CD14-positive monocyte (primary cell): ENCODE results near the gene TUBB4A. TPM values are rescaled to one million over a fixed set of nuclear protein-coding genes. Genes with fewer than 3 reads are reported as not detected.
A peak's percentile ranks its signal among the peaks of the same experiment; 100 is the strongest.

ENCODE experiments used
- DNase-seq, 3 donors: peaks; one replicate each; pipeline ENCODE4 v3.0.0-alpha.2; 2011 to 2022
- H2AFZ ChIP-seq: 2 replicates; pipeline ENCODE4 v1.6.0; 2012; ENCODE audit warnings: mild to moderate bottlenecking, low read depth, low read length, inconsistent platforms; ENCODE audit not compliant: insufficient read depth, poor library complexity, severe bottlenecking
- H3K27ac ChIP-seq, 2 donors: 1 replicate in 1 of 2; 2 replicates in 1 of 2; pipeline ENCODE4 v1.5.1; 2012 to 2013; ENCODE audit warnings: low read length in 2 of 2, control low read depth in 1 of 2, inconsistent platforms in 1 of 2, low read depth in 1 of 2, mild to moderate bottlenecking in 1 of 2
- H3K27me3 ChIP-seq, 2 donors: one replicate each; pipeline versions ENCODE4 v1.6.0 to v1.6.1; 2011 to 2013; ENCODE audit warnings: low read length in 2 of 2; ENCODE audit not compliant: control insufficient read depth in 2 of 2, insufficient read depth in 2 of 2
- H3K36me3 ChIP-seq, 2 donors: replicated peaks in 1 of 2; 1 replicate in 1 of 2; 2 replicates in 1 of 2; pipeline versions ENCODE4 v1.5.1 to v1.6.1; 2012 to 2013; ENCODE audit warnings: low read length in 2 of 2, control low read depth in 1 of 2, inconsistent platforms in 1 of 2, mild to moderate bottlenecking in 1 of 2; ENCODE audit not compliant: insufficient read depth in 2 of 2, control insufficient read depth in 1 of 2
- H3K4me1 ChIP-seq, 2 donors: 1 replicate in 1 of 2; 2 replicates in 1 of 2; pipeline versions ENCODE4 v1.5.1 to v1.6.1; 2012 to 2013; ENCODE audit warnings: low read length in 2 of 2, control low read depth in 1 of 2, inconsistent platforms in 1 of 2, mild to moderate bottlenecking in 1 of 2, moderate library complexity in 1 of 2; ENCODE audit not compliant: insufficient read depth in 2 of 2, control insufficient read depth in 1 of 2
- H3K4me2 ChIP-seq: replicated peaks from 2 replicates; pipeline ENCODE3; 2012; ENCODE audit warnings: low read length, moderate library complexity, mild to moderate bottlenecking; ENCODE audit not compliant: poor library complexity, severe bottlenecking; ENCODE audit errors: extremely low read depth
- H3K4me3 ChIP-seq, 3 experiments: fragments of 200-600 bp in 1 of 3; sonication (generic) in 1 of 3; replicated peaks in 1 of 3; 1 replicate in 2 of 3; 2 replicates in 1 of 3; pipeline ENCODE4 v1.5.1; 2011 to 2013; ENCODE audit warnings: low read length in 3 of 3, mild to moderate bottlenecking in 3 of 3, control low read depth in 2 of 3, low read depth in 2 of 3, inconsistent platforms in 1 of 3, moderate library complexity in 1 of 3
- H3K79me2 ChIP-seq: 2 replicates; pipeline ENCODE4 v1.6.0; 2012; ENCODE audit warnings: mild to moderate bottlenecking, control low read depth, inconsistent platforms, low read length, moderate library complexity; ENCODE audit not compliant: insufficient read depth
- H3K9ac ChIP-seq: 2 replicates; pipeline ENCODE4 v1.6.0; 2017; ENCODE audit warnings: low read length, mild to moderate bottlenecking; ENCODE audit not compliant: insufficient read depth, poor library complexity, severe bottlenecking
- H3K9me3 ChIP-seq, 2 donors: replicated peaks in 1 of 2; 1 replicate in 1 of 2; 2 replicates in 1 of 2; pipeline versions ENCODE4 v1.5.1 to v1.6.1; 2012 to 2013; ENCODE audit warnings: low read length in 2 of 2, control low read depth in 1 of 2; ENCODE audit not compliant: control insufficient read depth in 1 of 2, insufficient read depth in 1 of 2
- H4K20me1 ChIP-seq: 2 replicates; pipeline ENCODE4 v1.6.0; 2012; ENCODE audit warnings: mild to moderate bottlenecking, low read length, control low read depth, moderate library complexity; ENCODE audit not compliant: insufficient read depth
- H3K27ac Mint-ChIP-seq, 7 donors: one replicate each; pipeline ENCODE4 v1.8.0; 2020; ENCODE audit warnings: mild to moderate bottlenecking in 7 of 7, mixed read lengths in 7 of 7, moderate library complexity in 6 of 7, inconsistent platforms in 2 of 7
- H3K27me3 Mint-ChIP-seq, 3 donors: one replicate each; pipeline ENCODE4 v1.8.0; 2021 to 2022; ENCODE audit warnings: low read depth in 3 of 3, mild to moderate bottlenecking in 3 of 3, mixed read lengths in 3 of 3, moderate library complexity in 3 of 3, inconsistent platforms in 1 of 3
- H3K36me3 Mint-ChIP-seq, 2 donors: one replicate each; pipeline ENCODE4 v1.8.0; 2020; ENCODE audit warnings: mixed read lengths in 2 of 2, inconsistent platforms in 1 of 2, mild to moderate bottlenecking in 1 of 2
- H3K4me1 Mint-ChIP-seq: one replicate; pipeline ENCODE4 v1.8.0; 2020; ENCODE audit warnings: mild to moderate bottlenecking, mixed read lengths
- H3K4me3 Mint-ChIP-seq, 2 donors: one replicate each; pipeline ENCODE4 v1.8.0; 2020; ENCODE audit warnings: mild to moderate bottlenecking in 2 of 2, mixed read lengths in 2 of 2, moderate library complexity in 1 of 2
- H3K9me3 Mint-ChIP-seq, 7 donors: one replicate each; pipeline ENCODE4 v1.8.0; 2020 to 2022; ENCODE audit warnings: mixed read lengths in 7 of 7, mild to moderate bottlenecking in 6 of 7, moderate library complexity in 6 of 7, inconsistent platforms in 2 of 7
- whole genome bisulfite sequencing: methylation state at CpG from one replicate; pipeline ENCODE4 v1.1.5; 2013; ENCODE audit warnings: missing lambda C conversion rate; ENCODE audit not compliant: insufficient coverage; 5-methylcytosine and 5-hydroxymethylcytosine counted together
- intact Hi-C, 2 donors: fragments of 100-400 bp; cut with micrococcal nuclease; formaldehyde crosslinking; loops; one replicate each; pipeline versions ENCODE4 v1.15.0 to v1.15.1; 2023
- polyA plus RNA-seq, 3 donors: library from polyadenylated mRNA; depleted of rRNA in 1 of 3; unstranded in 2 of 3; stranded (reverse) in 1 of 3; fragments of 300-500 nt in 2 of 3; fragments of >200 nt in 1 of 3; fragmentation: Illumina TruSeq in 2 of 3; gene quantifications; 1 replicate in 2 of 3; 2 replicates in 1 of 3; pipeline ENCODE4 v1.2.3, GENCODE V29; 2012 to 2021
- TF ChIP-seq, protein P1 (sequence below): fragments of 200-600 bp; IDR thresholded peaks from one replicate; pipeline ENCODE4 v1.8.0; 2022; ENCODE audit warnings: antibody characterized with exemption, mild to moderate bottlenecking

The TUBB4A gene
- polyA plus RNA-seq, 3 donors, result 0.16 TPM; not detected in 2

- peak overlapping the region in 1 of 3 experiments; percentile 72 for H3K4me3 ChIP-seq
These were observed 30.9 kb upstream of the TUBB4A start for GRCh38 chr19:6533000-6533328.

GRCh38 chr19:6532244-6532999 lies 30.3 kb upstream of the TUBB4A start:
- 33% methylated on average over 25 of the region's 31 CpGs for WGBS
- Histone ChIP-seq H4K20me1 (no peaks in the 10 kb centered on the region), H2AFZ (no peak overlapping the region), H3K9me3 (peaks cover 0 to 8% of the 10 kb centered on the region in 2 donors), H3K9ac (no peak overlapping the region), H3K79me2 (no peaks in the 10 kb centered on the region), H3K4me1 (peaks cover 59 to 66% of the 10 kb centered on the region in 2 donors), H3K36me3 (no peaks in the 10 kb centered on the region), H3K4me2 (peak overlapping the region; percentile 55), H3K4me3 (peak overlapping the region in 1 of 3 experiments; percentile 72), H3K27me3 (peaks cover 2 to 14% of the 10 kb centered on the region in 2 donors), H3K27ac (no peak overlapping the region)
- intact Hi-C loops, result loop anchor here (5.0 kb wide), 1 partner anchor 45 kb away; no protein-coding TSS in a partner anchor
- Mint-ChIP-seq H3K9me3 (peaks cover 0 to 15% (median 4%) of the 10 kb centered on the region in 7 donors), H3K27ac (peak overlapping the region in 3 of 7 donors; percentile 12 to 75 (median 24)), H3K4me3 (peak overlapping the region; percentile 85 to 97), H3K27me3 (peaks cover 33 to 42% (median 36%) of the 10 kb centered on the region in 3 donors), H3K36me3 (peaks cover 0 to 4% of the 10 kb centered on the region in 2 donors), H3K4me1 (peaks cover 61% of the 10 kb centered on the region)
- TF ChIP-seq, protein P1, sequence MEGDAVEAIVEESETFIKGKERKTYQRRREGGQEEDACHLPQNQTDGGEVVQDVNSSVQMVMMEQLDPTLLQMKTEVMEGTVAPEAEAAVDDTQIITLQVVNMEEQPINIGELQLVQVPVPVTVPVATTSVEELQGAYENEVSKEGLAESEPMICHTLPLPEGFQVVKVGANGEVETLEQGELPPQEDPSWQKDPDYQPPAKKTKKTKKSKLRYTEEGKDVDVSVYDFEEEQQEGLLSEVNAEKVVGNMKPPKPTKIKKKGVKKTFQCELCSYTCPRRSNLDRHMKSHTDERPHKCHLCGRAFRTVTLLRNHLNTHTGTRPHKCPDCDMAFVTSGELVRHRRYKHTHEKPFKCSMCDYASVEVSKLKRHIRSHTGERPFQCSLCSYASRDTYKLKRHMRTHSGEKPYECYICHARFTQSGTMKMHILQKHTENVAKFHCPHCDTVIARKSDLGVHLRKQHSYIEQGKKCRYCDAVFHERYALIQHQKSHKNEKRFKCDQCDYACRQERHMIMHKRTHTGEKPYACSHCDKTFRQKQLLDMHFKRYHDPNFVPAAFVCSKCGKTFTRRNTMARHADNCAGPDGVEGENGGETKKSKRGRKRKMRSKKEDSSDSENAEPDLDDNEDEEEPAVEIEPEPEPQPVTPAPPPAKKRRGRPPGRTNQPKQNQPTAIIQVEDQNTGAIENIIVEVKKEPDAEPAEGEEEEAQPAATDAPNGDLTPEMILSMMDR, result no peak
- DNase-seq, result peak; percentile 47 to 61 (median 56)

More at GRCh38 chr19:6533000-6533328, 30.9 kb upstream of the TUBB4A start:
- Histone ChIP-seq H3K4me1 (peaks cover 59 to 66% of the 10 kb centered on the region in 2 donors), H3K4me2 (peak overlapping the region; percentile 55), H3K79me2 (no peaks in the 10 kb centered on the region), H3K27me3 (peaks cover 2 to 14% of the 10 kb centered on the region in 2 donors), H3K9ac (no peak overlapping the region), H4K20me1 (no peaks in the 10 kb centered on the region), H3K36me3 (no peaks in the 10 kb centered on the region), H3K9me3 (peaks cover 0 to 8% of the 10 kb centered on the region in 2 donors), H2AFZ (no peak overlapping the region), H3K27ac (no peak overlapping the region)
- Mint-ChIP-seq H3K27me3 (peaks cover 33 to 40% (median 36%) of the 10 kb centered on the region in 3 donors), H3K4me1 (peaks cover 61% of the 10 kb centered on the region), H3K27ac (peak overlapping the region in 3 of 7 donors; percentile 43 to 75 (median 59)), H3K36me3 (peaks cover 0 to 4% of the 10 kb centered on the region in 2 donors), H3K9me3 (peaks cover 0 to 15% (median 4%) of the 10 kb centered on the region in 7 donors), H3K4me3 (peak overlapping the region; percentile 65 to 97)
- no peak for DNase-seq
- TF ChIP-seq, protein P1, result no peak
- intact Hi-C loops, result loop anchor here (5.0 kb wide), 1 partner anchor 44 kb away; no protein-coding TSS in a partner anchor
- 25% methylated on average over 3 of the region's 3 CpGs for WGBS
